Subcutaneous adipose tissue (tissue), 4 donors: ENCODE measurements around the gene OSGEP. TPM values are rescaled to one million over a fixed set of nuclear protein-coding genes. Genes with fewer than 3 reads are reported as not detected.

Experiments used
- total RNA-seq, 4 donors: library from RNA; depleted of rRNA; stranded (reverse); fragments of >200 nt; gene quantifications; one replicate each; pipeline ENCODE4 v1.1.0, GENCODE V29; 2016
- TF ChIP-seq, protein P1 (sequence below): fragments of 450-650 bp; IDR thresholded peaks from one replicate; pipeline ENCODE4 v1.5.1; 2016; ENCODE audit warnings: low read depth, mild to moderate bottlenecking, control low read depth, antibody characterized with exemption, moderate library complexity

The OSGEP gene
- total RNA-seq, 4 donors from 2014 or later, result 29.5 to 64.6 (median 41.6) TPM

DNA sequence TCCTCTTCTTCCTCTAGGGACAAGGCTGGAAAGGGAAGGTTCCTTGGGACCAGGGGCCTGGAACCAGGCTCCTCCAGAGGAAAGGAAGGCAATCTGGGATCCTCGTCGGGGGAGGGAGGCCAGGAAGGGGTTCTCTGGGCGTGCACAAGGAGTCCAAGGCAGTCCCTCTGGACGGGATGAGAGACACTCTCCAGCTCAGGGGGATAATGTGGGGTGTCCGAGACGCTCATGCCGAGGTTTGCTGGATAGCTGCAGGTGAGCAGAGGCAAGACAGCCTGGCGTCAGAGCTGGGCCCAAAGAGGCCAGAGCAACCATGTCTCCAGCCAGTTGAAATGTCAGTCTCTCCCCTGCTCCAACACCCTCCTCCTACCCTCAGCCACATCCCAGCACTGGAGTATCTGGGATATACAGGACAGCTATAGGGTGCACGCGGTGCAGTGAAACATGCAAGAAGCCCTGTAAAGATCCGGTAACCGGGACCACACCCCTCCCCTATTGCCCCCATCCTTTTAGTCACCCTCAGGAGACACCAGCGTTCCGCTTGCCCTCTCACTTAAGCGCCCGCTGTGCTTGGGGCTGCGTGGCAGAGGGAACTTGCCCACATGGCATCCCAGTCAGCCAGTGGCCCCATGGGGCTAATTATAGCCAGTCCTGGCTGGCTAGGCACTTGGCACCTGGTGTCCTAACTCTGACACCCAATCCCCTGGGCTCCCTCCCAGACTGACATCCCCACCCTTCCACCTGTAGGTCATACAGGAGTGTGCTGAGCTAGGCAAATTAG lies 18.8 kb downstream of the OSGEP start, which contains the start of gene KLHL33:
Gene KLHL33, minus strand, starts transcription at position 585 of the 781 bp plus-strand sequence. Its CDS starts 355 bp downstream, at position 230.
- TF ChIP-seq, protein P1, sequence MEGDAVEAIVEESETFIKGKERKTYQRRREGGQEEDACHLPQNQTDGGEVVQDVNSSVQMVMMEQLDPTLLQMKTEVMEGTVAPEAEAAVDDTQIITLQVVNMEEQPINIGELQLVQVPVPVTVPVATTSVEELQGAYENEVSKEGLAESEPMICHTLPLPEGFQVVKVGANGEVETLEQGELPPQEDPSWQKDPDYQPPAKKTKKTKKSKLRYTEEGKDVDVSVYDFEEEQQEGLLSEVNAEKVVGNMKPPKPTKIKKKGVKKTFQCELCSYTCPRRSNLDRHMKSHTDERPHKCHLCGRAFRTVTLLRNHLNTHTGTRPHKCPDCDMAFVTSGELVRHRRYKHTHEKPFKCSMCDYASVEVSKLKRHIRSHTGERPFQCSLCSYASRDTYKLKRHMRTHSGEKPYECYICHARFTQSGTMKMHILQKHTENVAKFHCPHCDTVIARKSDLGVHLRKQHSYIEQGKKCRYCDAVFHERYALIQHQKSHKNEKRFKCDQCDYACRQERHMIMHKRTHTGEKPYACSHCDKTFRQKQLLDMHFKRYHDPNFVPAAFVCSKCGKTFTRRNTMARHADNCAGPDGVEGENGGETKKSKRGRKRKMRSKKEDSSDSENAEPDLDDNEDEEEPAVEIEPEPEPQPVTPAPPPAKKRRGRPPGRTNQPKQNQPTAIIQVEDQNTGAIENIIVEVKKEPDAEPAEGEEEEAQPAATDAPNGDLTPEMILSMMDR, result no peak

DNA sequence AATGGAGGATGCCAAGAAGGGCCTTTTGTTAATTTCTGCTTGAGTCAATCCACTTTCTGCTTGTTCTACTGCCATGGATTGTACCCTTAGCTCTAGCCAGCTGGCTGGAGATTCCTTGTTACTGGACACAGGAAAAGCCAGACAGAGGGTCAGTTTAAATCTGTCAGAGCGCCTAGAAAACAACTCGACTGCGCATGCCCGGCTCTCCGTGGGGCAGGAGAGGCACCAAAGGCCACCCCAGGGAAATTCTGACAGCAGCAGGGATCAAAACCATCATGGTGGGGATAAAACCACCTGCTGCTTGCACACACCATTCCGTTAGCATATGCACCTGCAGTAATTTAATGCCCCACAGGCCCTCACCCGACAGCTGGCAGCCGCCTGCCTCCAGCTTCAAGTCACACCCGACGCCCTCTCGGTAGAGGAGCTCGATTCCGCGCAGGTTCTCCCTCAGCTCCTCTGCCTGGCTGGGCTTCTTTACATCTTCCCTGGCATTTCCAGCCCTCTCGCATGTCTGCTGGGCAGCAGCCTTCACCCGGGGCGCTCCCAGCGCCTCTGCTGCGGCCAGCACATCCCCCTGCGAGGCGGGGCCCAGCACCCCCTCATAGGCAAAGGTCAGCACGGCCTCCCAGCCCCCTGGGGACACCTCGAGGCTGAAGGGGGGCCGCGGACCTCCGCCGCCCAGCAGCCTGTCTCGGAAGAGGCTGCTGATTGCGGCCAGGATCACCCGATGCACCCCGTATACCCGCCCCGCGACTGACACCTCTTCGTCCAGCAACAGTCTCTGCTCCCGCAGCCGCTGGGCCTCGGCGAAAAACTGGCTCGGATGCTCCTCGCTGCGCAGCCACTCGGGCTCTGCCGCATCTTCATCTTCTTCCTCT lies 19.7 kb downstream of the OSGEP start:
- TF ChIP-seq, protein P1, result no peak

DNA sequence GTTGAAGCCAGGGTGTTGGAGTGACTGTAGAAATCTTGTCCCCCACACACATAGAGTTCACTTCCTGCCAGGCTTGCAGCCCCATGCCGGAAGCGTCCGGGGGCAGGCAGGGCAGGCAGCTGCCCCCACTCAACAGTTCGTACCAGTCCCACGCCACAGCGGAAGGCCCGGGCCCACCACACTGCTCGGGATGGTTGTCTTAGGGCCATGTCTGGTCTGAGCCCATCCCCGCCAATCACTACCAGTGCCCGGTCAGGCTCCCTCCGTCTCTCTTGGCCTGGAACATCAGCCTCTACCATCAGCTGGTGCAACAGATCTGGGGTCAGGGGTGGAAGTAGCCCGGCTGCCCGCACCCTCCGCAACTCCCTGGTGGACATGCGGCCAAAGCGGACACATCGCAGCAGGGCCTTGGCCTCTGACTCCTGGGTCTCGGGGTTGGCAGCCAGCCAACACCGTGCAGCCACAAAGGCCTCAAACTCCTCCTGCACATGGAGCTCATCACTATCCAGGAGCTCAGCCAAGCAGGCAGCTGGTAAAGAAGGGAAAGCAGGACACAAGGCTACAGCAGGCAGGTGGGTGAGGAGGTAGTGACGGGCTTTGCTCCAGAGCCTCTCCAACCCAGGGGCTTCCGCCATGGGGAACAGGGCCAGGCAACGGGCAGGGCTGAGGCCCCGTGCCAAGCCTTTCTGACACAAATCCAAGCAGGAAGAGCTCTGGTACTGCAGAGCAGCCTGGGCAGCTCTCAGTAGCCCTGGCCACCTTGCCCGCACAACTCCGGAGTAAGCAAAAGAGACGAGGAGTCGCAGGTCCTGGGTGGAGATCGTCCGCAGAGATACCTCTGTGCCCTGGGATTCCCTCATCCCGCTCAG lies 24.6 kb downstream of the OSGEP start:
- TF ChIP-seq, protein P1, result no peak

DNA sequence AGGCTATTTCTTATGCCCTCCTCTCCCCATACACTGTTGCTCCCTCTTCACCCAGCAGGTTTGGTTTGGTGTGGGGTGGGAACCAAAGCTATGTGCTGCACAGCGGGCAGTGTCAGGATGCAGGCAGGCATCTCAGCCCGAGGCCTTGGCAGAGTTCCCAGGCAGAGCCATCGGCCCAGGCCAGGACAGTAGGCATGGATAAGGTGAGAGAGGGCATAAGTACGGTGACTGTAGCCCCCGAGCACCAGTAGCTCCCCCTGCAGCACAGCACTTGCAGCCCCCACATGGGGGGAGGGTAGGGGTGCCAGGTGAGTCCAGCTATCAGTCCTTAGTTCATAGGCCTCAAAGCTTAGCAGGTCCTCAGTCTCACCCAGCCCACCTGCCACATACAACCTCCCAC lies 25.8 kb downstream of the OSGEP start:
- TF ChIP-seq, protein P1, result no peak

DNA sequence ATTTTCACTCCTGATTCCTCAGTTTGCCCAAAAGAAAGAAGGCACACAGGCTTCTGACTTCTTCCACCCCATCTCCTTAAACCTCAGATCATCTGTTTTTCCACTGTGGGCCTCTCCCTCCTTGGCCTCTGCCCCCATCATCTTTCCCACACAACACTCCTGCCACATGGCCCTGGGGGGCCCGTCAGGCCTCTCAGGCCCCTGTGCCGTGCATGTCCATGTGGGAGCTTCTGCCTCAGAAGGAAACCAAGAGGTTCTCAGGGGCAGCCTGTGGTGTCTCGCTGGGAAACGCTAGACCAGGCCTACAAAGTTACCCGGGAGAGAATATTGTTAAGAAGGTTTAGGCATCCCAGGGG lies 26.6 kb downstream of the OSGEP start:
- TF ChIP-seq, protein P1, result no peak

DNA sequence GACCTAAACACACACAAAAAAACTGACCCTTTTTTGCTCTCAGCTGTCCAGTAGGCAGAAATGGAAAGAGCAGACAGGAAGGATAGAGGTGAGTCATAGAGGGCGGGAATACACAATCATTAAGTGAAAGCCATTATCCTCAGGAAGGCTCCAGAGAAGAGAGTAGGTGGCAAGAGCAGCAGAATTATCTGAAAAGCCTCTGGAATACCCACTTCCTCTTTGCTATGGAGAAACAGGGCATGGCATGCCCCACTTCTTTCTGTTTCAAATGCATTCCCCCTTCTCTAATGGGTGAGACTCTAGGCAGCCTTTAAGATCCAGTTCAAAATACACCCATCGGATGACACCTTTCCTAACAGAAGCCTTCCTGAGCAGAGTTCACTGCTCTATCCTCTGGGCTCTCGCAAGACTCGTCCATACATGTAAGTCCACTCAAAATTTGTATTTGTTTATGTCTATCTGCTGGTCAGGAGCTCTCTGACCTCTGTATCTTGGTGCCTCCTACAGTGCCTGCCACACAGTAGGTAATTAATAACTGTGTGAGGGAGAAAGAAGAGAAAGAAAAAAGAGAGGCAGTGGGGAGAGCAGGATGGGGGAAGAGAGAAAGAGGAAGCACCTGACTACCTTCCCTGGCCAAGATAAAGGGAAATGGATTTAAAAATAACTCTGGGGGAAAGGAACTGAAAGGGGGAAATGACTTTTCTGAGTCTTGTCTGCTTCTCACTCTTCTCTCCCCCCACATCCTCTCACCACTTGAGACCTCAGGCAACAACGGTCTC lies 27.2 kb downstream of the OSGEP start:
- TF ChIP-seq, protein P1, result no peak
